ENCODE measurements around the gene TNIP2.
"Not testable (repeated sequence)": the region's sequence is repeated elsewhere in the genome, so short reads cannot be mapped to it uniquely, and the experiment has no call there.

TNIP2 gene

DNA sequence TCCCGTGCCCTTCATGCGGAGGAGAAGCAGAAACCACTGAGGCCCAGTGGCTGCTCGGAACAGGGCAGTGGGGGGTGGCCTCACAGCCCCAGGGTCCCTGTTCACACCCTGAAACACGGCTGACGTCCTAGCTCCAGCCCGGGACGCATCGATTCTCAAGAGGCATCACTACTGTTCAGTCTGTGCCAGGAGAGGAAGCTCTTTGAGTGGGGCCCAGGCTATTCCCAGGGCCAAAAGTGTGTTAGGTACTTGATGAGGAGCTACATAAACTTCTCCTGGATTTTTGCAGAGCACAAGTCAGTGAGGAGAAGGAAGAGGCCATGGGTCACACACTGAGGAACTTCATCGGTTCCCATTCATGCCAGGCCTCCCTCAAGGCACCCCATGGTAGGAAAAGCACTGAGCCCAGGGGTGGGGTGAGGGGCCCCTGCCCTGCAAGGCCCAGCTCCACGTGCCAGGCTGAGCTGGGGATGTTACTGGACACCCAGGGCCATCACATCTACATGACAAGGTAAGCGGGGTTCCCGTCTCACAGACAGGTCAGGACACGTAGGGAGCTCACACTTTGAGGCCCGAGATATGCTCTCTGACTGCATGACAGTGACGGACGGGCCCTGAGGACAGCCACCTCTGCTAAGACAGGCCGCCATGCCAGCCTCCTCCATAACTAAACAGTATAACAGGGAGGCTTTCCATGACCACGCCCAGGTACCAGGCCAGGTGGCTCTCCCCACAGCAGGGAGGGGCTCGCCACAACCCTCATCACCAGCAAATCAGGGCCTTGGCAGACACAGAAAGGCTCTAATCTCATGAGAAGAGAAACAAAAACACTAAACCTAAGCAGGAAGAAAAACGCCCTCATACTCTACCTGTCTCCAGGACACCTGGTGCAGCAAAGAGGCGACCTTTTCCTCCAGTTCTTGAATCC is 12.4 kb downstream of the TNIP2 start:
- DNase-seq = no peak

DNA sequence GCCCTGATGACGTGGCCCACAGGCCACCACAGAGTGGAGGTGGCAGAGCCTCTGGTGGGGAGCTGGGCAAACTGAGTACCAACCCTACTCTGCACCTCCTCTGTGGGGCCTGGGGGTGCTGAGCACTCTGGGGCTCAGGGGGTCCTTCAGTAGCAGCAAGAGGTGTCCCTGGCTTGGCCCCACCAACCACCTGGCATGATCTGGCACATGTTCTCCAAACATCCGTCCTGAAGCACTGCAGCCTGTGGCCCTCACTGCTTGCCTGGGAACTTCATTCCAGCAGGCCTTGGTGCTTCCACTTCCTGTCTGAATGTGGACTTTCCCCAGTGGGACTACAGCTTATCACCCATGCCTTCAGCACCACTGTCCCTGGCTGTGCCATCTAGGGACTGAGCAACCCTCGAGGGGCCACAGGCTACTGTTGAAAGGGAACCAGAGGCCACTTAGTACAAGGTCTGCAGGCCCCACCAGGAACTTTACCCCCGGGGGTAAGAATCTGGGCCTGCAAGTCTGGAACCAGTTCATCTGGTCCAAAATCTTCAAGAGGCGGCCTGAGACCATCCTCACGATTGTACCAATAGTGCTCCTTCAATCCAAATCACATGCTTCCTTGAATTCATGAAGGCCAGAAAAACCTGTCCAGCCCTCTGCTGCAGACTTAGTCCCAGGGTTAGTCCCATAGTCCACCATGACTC is 13.2 kb downstream of the TNIP2 start:
- DNase-seq = no peak

DNA sequence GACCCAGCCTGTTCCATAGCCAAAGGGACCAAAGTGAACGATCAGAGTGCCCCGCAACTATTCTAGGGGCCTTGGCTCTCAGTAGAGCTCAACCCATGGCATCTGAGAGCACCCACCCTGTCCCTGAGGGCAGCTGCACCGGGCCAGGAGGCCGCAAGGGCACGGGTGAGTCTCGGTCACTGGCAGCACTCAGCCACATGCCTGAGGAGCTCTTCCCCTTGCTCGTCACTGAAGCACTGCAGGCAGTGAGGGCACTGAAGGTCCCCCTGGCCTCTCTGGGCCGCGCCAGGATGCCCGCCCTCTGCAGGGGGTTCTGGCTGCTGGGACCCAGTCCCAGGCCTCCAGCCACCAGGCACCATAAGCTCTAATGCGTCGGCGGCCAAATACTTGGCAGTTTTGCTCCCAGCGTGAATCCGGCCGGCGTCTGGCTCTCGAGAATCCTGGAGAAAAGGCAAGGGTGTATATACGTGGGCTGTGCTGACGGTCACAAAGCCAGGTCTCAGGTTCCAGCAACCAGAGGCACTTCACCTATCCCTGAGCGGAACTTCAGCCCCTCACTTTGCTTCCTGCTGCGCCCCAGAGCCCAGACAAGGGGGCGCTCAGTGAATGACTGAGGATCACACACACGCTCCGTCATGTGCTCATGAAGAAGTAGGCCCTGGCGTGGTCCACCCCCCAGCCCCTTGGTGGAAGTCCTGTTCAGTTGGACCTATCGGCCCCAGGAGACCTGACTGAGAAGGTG is 13.9 kb downstream of the TNIP2 start:
- DNase-seq = no peak

DNA sequence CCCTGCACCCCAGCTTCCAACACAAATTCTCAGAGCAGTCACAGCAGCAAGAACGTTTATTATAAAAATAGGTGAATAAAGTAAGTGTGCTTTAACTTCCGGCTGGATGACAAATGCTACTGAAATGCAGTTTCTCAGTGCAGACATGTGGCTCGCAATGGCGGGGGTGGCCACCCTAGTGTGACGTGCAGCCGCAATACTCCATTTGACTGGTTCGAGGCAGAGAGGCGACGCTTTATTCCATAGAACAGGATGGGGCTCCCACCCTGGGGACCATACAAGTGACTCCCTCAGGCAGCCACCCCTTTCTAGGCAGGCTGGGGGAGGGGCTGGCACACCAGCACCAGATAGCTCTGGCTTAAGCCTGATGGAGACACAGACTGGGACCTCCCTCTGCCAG is 14.5 kb downstream of the TNIP2 start:
- no peak for DNase-seq

DNA sequence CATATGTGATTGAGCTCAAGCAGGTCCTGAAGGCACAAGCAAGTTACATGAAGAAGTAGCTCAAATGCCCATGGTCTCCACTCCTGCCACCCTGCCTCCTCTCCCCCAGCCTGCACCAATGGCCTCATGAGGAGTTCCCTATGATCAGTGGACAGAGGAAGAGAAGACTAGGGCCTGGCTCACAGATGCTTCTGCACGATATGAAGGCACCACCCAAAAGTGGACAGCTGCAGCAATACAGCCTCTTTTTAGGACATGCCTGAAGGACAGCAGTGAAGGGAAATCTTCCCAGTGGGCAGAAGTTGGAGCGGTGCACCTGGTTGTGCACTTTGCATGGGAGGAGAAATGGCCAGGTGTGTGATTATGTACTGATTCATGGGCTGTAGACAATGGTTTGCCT is 17.8 kb downstream of the TNIP2 start:
- DNase-seq = not testable (repeated sequence)

DNA sequence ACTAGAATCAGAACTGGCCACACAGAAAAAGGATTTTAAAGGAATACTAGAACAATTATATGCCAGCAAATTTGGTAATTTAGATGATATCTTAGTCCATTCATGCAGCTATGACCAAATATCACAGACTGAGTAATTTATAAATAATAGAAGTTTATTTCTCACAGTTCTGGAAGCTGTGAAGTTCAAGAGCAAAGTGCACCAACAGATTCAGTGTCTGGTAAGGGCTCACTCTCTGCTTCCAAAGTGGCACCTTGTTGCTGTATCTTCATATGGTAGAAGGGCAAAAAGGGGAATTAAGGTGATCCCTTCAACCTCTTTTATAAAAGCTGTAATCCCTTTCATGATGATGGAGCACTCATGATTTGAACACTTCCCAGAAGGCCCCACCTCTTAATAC is 20.3 kb downstream of the TNIP2 start:
- no peak for DNase-seq

DNA sequence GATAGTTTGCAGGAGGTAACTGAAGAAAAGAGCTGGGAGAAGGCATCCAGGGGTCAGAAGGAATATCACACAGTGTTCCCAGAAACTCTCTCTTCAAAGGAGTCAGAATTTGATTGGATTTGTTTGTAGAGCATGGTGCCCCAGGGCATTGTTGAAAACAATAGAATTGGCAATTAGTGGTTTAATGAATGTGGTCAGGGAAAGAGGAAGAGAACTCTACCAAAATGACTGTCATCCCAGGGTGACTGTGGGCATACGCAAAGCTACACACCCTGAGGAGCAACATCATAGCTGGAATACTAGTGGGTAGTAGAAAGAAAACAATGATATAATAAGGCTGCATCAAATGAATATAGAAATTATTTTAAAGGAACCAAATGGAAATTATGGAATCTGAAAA is 21.5 kb downstream of the TNIP2 start:
- no peak for DNase-seq

DNA sequence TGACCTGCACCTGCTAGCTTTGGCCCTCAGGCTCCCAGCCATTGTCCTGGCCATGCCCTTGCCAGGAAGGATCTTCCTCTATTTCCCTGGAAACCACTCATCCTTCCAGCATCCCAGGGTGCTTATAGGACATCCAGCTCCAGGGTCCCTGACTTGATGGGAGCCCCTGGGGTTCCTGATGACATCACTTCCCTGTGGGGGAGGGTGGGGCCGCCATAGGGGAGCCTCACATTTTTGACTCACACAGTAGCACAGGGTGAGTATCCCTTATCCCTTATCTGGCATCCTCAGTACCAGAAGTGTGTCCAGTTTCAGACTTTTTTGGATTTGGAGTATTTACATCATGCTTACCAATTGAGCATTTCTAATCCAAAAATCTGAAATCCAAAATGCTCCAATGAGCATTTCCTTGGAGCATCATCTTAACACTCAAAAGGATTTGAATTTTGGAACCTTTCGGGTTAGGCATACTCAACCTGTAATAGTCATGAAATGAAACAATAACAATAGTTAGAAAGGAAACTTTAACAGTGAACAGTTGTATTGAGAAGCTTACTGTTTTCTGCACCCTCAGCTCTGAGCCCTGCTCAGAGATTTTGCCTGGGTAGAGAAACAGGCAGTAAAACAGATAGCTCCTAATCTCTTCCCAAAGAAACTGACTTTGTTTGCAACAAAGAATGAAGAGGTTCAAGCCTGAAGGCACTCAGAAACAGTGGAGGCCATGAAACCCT is 22.1 kb downstream of the TNIP2 start:
- no peak for DNase-seq

DNA sequence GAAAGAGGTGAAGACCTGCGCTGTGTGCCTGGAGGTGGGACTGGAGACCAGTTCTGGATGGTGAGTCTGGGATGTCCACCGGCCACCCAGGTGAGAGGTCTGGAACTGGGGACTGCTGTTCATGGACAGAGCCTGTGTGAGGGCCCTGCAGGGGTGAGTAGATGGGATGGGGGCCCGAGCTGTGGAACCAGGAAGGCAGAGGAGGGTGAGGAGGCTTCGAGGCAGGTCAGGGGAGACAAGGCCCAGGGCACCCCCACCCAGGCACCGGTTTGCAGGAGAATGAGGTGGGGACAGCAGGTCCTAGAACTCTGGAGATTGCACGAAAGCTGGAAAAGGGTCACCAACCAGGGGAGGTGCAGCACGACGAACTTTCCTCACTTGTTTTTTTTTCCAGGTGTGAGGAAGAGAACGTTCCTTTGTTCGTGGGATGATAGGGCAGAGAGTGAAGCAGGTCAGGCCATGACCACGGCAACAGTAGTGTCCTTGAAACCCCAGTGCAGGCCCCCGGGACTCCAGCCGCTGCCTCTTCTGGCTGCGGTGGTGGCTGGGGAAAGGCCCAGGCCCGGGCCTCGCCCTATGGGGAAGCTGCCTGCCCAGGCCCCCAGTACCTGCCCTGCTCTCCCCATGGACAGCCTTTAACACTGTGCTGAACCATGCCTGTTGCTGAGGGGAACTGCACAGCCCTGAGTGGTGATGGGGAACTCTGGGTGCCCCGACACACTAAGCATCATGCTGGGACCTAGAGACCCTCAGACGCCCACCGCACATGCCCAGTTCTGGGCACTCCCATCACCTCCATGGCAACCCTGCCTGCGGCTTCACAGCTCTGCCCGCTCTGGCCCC is 22.9 kb downstream of the TNIP2 start:
- DNase-seq = no peak

DNA sequence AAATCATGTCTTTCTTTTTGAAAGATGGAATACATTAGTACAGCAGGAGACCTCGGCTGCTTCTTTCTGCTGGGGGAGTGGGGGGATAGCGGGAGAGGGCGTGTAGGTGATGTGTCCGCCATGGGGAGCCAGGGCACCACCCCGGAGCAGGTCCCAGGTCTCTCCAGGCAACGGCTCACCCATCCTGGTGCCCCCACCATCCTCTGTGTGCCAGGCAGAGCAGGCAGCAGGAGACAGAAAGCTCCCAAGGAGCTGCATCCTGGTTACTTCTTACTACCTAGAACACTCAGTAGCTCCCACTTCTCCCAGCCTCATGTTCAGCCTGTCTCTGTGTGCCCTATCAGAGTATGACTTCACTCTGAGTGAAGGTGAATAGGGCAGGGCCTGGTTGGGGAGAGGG is 23.6 kb downstream of the TNIP2 start:
- no peak for DNase-seq

DNA sequence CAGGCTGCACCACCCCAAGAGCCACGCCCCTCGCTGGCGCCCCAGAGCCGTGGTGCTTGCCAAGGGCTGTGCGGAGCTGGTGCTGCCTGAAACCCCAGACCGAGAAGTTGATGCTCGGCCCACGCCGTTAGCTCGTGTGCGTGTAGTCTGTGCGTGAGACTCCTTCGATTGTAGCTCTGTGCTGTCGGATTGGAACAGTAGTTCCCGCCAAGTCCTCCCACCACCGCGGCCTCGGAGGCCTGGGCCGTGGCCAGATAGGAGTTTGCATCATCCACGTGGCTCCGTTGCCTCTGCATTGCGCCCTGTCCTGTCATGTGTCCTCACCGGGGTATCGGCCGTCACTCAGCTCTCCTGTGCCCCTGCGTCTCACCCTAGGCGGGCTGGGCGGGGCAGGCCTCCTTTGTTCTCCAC is 24.2 kb downstream of the TNIP2 start:
- DNase-seq = no peak

DNA sequence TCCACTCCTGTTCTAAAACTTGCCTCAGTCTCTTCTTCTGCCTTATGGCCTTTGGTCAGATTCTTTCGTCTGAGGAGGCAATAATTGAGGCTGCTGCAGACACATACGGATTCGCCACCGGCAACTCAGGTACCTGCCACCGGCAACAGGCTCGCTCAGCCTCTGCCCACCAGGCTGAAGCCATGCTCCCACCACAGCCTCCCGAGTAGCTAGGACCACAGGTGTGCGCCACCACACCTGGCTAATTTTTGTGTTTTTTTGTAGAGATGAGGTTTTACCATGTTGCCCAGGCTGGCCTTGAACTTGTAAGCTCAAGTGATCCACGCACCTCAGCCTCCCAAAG is 26.6 kb downstream of the TNIP2 start:
- no peak for DNase-seq

DNA sequence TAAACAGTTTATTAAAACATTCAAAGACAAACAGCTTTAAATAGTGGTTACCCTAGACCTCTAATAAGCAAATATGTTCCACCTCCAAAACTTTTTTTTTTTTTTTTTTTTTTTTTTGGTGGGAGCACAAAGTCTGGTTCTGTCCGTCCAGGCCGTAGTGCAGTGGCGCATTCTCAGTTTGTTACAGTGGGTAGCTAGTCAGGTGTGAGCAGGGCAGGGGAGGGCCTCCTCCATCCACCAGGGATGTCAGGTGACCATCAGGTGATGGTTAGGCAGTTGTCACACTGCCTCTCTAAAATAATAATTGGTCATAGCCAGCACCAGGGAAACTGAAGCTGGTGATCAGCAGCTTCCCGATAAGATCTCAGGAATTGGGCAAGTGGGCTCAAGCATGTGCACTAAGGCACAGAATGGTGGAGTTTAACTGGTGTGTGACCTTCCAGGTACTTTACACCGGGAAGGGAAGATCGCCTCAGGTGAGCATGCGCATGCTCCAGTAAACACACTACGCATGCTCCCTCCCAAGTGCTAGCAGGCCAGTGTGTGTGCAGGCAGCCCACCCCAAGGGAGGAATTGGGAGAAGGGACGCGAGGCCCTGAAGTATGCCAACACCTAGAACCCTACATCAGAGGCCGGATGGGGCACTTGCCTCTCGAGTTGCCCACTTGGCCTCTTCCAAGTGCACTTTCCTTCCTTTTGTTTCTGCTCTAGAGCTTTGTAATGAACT is 27.2 kb downstream of the TNIP2 start:
- no peak for DNase-seq

DNA sequence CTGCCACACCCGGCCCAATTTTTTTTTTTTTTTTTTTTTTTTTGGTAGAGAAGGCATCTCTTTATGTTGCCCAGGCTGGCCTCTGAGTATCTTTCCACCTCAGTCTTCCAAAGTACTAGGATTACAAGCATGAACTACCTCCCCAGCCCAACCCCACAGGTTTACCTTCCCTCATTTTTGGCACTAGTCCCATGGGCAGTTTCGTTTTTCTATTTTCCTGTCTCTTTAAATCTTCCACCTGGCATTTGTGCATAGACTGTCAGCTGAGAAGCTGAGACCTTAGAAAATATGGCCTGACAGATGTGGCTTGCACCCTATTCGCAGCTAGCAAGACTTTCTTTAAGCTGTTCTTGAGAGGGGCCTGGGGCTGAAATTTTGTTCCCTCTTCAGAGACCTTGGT is 27.9 kb downstream of the TNIP2 start:
- DNase-seq = no peak

DNA sequence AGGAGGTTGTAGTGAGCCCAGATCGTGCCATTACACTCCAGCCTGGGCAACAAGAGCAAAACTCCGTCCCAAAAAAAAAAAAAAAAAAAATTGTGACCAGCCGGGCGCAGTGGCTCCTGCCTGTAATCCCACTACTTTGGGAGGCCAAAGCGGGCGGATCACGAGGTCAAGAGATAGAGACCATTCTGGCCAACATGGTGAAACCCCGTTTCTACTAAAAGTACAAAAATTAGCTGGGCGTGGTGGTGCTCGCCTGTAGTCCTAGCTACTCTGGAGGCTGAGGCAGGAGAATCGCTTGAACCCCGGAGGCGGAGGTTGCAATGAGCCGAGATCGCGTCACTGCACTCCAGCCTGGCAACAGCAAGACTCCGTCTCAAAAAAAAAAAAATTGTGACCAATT is 29.3 kb downstream of the TNIP2 start:
- DNase-seq = not testable (repeated sequence)

DNA sequence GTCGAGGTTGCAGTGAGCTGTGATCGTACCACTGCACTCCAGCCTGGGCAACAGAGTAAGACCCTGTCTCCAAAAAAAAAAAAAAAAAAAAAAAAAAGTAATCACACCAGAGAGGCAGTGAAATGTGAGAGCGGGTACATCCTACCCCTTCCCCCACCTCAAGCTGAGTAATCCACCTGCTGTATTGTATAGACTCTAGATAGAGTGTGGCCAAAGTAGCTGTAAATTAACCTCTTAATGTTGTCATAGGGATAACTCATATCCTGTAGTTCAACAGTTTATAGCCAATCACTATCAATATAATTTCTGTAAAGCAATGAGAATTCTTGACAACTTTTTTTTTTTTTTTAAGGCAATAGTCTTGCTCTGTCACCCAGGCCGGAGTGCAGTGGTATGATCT is 30.8 kb downstream of the TNIP2 start:
- no peak for DNase-seq

DNA sequence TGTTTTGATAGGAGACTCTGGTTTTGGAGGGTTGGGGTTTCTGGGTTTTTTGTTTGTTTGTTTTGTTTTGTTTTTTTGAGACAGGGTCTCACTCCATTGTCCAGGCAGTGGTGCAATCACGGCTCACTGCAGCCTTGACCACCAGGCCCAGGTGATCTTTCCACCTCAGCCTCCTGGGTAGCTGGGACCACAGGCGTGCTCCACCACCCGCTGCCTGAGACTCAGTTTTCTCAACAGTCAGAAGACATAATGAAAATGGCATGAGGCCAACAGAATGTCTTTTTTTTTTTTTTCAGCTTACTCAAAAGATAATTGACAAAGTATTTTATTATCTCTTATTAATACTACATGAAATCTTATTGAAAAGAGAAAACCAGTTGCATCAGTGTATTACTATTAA is 32.4 kb downstream of the TNIP2 start:
- no peak for DNase-seq

DNA sequence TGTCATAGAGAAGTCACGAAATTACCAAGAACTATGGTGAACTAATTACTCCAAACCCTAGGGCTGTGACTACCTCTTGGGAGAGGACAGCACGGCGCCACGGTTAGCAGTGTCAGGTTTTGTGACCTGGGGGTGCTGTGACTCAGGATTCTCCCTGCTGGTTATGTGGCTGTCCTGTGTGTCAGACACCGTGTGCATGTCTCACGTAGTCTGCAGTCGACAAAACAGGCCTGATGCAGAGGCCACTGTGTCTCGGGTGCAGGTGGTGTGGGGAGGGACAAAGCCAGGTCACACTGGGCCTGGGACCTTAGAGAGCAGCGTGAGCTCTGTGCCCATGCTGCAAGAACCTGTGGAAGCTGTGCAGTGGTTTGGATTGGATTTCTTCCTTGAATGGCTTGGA is 34.1 kb downstream of the TNIP2 start:
- DNase-seq = no peak

DNA sequence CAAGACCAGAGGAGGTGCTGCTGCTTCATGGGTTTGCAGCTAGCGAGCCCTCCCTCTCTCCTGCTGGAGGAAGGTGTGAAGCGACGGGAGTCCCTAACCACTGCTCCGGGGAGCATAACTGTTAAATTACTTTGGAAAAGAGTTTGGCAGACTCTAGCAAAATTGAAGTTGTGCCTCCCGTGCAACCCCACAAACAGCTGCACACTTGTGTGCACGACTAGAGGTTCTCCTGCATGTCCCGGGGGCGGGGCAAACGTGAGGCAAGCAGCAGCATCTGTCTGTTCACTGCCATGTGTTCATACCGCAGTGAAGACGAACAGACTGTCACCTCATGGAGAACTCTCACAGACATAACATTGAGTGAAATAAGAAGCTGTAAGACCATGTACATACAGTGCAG is 34.5 kb downstream of the TNIP2 start:
- no peak for DNase-seq

DNA sequence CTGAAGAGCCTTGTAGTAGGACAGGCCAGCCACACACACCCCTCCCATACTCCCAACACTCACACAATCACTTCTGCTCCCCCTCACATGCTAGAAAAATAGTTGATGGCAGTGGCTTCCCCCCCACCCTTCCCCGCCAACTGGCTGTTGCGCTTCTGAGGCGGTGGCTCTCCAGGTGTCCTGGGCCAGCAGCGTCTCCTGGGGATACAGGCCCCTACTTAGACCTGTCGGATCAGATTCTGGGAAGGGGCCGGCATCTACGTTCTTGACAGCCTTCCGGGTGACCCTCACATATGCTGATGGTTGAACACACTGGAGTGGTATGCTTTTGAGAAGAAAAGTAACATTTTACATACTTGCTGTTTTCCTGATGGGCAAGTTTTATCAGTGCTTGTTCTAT is 39.9 kb downstream of the TNIP2 start:
- no peak for DNase-seq

DNA sequence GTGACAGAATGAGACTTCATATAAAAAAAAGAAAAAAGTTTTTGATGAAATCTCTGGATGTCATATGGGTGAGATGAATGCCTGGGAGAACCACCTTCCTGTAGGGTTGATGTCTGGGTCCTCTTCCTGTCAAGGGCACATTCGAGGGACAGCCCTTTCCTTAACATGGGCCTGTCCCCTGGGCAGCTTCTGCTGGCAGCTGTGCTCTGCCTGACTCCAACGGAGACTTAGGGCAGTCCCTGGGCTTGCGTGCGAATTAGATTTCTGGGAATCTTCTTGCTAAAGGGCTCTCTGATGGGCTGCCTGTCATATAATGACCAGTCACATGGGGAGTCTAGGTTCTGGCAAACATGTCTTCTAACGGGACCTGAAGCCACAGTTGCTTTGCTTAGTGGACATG is 40.7 kb downstream of the TNIP2 start:
- no peak for DNase-seq

DNA sequence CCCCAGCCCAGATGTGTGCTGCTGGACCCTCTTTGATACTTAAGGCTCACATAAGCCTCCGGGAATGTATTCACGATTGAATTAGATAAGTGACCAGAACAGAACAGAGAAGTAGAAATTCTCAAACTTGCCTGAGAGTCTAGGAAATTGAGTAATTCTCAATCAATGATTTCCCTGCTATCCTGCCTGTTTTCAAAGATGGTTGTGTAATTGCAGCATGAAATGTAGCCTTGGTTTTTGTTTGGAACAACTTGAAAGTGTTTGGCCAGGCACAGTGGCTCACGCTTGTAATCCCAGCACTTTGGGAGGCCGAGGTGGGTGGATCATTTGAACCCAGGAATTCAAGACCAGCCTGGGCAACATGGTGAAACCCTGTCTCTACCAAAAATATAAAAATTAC is 41.2 kb downstream of the TNIP2 start:
- no peak for DNase-seq

Measured in hematopoietic multipotent progenitor cell treated with erythropoietin and hydrocortisone succinate and interleukin-3 and kit ligand, for 4 days (in vitro differentiated cells).